PC-3 (cell line): ENCODE data around the gene AUH. TPM values are rescaled to one million over a fixed set of nuclear protein-coding genes. Genes with fewer than 3 reads are reported as not detected.

ENCODE experiments used
- ATAC-seq: fragments of 200-7000 bp; cut with Tn5 transposase; 2 replicates; pipeline ENCODE4 v1.9.1; 2020; ENCODE audit warnings: mild to moderate bottlenecking, moderate library complexity
- BruUV-seq: library from RNA; stranded (reverse); fragments of 400-500 nt; replicated peaks from 2 replicates; lab custom pipeline; 2021; lab: Mats Ljungman, UMichigan
- CTCF ChIA-PET: fragments of 300-600 bp; sonication (Branson Sonifier 250); formaldehyde crosslinking; loops from one replicate; lab custom pipeline; 2022; ENCODE audit warnings: antibody characterized with exemption; lab: Charles Lee
- POLR2A ChIA-PET: fragments of 300-600 bp; sonication (Branson Sonifier 250); formaldehyde crosslinking; loops from one replicate; lab custom pipeline; 2022; ENCODE audit warnings: antibody characterized with exemption; ENCODE audit not compliant: unreplicated experiment; lab: Charles Lee
- DNase-seq: peaks from one replicate; pipeline ENCODE4 v3.0.0-alpha.2; 2015
- H2AFZ ChIP-seq: fragments of 300-600 bp; sonication (generic); 2 replicates; pipeline ENCODE4 v1.6.0; 2016; ENCODE audit warnings: antibody characterized with exemption, low read length
- H3F3A ChIP-seq: fragments of 300-600 bp; sonication (generic); one replicate; pipeline ENCODE4 v1.6.0; 2017; ENCODE audit warnings: antibody characterized with exemption, low read length, control low read depth, mild to moderate bottlenecking; ENCODE audit not compliant: unreplicated experiment
- H3K27ac ChIP-seq: fragments of 300-600 bp; sonication (generic); 2 replicates; pipeline ENCODE4 v1.5.1; 2016; ENCODE audit warnings: mild to moderate bottlenecking, low read length
- H3K27me3 ChIP-seq: fragments of 300-600 bp; sonication (generic); 2 replicates; pipeline ENCODE4 v1.6.1; 2016; ENCODE audit warnings: low read length, mixed read lengths
- H3K36me3 ChIP-seq: fragments of 300-600 bp; sonication (generic); 2 replicates; pipeline ENCODE4 v1.6.1; 2016; ENCODE audit warnings: low read depth, mixed run types, low read length, mixed read lengths
- H3K4me1 ChIP-seq: fragments of 300-600 bp; sonication (generic); 2 replicates; pipeline ENCODE4 v1.5.1; 2016; ENCODE audit warnings: low read length; ENCODE audit not compliant: insufficient read depth
- H3K4me2 ChIP-seq: fragments of 300-600 bp; sonication (generic); 2 replicates; pipeline ENCODE4 v1.6.0; 2016; ENCODE audit warnings: low read length
- H3K4me3 ChIP-seq: fragments of 300-600 bp; sonication (generic); 2 replicates; pipeline ENCODE4 v1.5.1; 2016; ENCODE audit warnings: mild to moderate bottlenecking, low read length, mixed read lengths
- H3K79me2 ChIP-seq: fragments of 300-600 bp; sonication (generic); 2 replicates; pipeline ENCODE4 v1.6.1; 2017; ENCODE audit warnings: low read length, mixed read lengths
- H3K9ac ChIP-seq: fragments of 300-600 bp; sonication (generic); 2 replicates; pipeline ENCODE4 v1.6.0; 2016; ENCODE audit warnings: mild to moderate bottlenecking, low read length
- H3K9me2 ChIP-seq: fragments of 300-600 bp; sonication (generic); replicated peaks from 2 replicates; pipeline ENCODE4 v1.6.1; 2016; ENCODE audit warnings: mixed run types, low read length, mixed read lengths
- H3K9me3 ChIP-seq: fragments of 300-600 bp; sonication (generic); 2 replicates; pipeline ENCODE4 v1.6.1; 2016; ENCODE audit warnings: low read length, mixed read lengths
- H4K20me1 ChIP-seq: fragments of 300-600 bp; sonication (generic); 2 replicates; pipeline ENCODE4 v1.6.1; 2016; ENCODE audit warnings: low read length, mixed read lengths
- CTCF ChIP-seq: fragments of 300-600 bp; sonication (generic); conservative IDR thresholded peaks from 2 replicates; pipeline ENCODE4 v1.5.1; 2017; ENCODE audit warnings: antibody characterized with exemption, low read depth, mild to moderate bottlenecking, low read length
- EZH2 ChIP-seq: fragments of 300-600 bp; sonication (generic); IDR thresholded peaks from one replicate; pipeline ENCODE4 v1.6.1; 2017; ENCODE audit warnings: antibody characterized with exemption, mild to moderate bottlenecking, low read length; ENCODE audit not compliant: unreplicated experiment
- EZH2phosphoT487 ChIP-seq: fragments of 300-600 bp; sonication (generic); IDR thresholded peaks from 2 replicates; pipeline ENCODE4 v1.6.1; 2018; ENCODE audit warnings: mild to moderate bottlenecking, antibody characterized with exemption, low read length, borderline replicate concordance
- intact Hi-C: fragments of 100-400 bp; cut with micrococcal nuclease; formaldehyde crosslinking; loops from 2 replicates; pipeline ENCODE4 v1.9.0; 2023
- total RNA-seq: library from RNA; depleted of rRNA; stranded (reverse); fragments of >200 nt; gene quantifications from 2 replicates; pipeline ENCODE4 v1.2.3, GENCODE V29; 2014

The AUH gene
- total RNA-seq, 1 experiment from 2014 or later, result 30.4 TPM

GRCh38 chr9:91222457-91222856 lies 139.3 kb downstream of the AUH start:
- Histone ChIP-seq H4K20me1 (no peaks in the 10 kb centered on the region), H3F3A (no peaks in the 10 kb centered on the region), H3K9ac (no peak overlapping the region), H3K4me1 (no peaks in the 10 kb centered on the region), H3K36me3 (no peaks in the 10 kb centered on the region), H2AFZ (no peak overlapping the region), H3K4me2 (no peak overlapping the region), H3K9me2 (no peaks in the 10 kb centered on the region), H3K27ac (no peak overlapping the region), H3K79me2 (no peaks in the 10 kb centered on the region), H3K4me3 (no peak overlapping the region), H3K27me3 (no peaks in the 10 kb centered on the region), H3K9me3 (no peaks in the 10 kb centered on the region)
- ATAC-seq, result no peak
- POLR2A ChIA-PET, result no interaction called here
- intact Hi-C loops, result no loop called here
- DNase-seq, result no peak
- TF ChIP-seq EZH2phosphoT487, result no peak
- TF ChIP-seq CTCF, result no peak
- no peak for TF ChIP-seq EZH2
- CTCF ChIA-PET, result no interaction called here
- no TSS peak for BruUV-seq

- DNase-seq, result no peak
- no peaks in the 10 kb centered on the region for H4K20me1 ChIP-seq
- TF ChIP-seq EZH2phosphoT487 (no peak), CTCF (no peak), EZH2 (no peak)
- no peaks in the 10 kb centered on the region for H3K4me1 ChIP-seq
- intact Hi-C loops, result no loop called here
- H3K9me2 ChIP-seq, result no peaks in the 10 kb centered on the region
- CTCF ChIA-PET, result no interaction called here
- H3K9me3 ChIP-seq, result no peaks in the 10 kb centered on the region
- BruUV-seq, result no TSS peak
- H3K4me3 ChIP-seq, result no peak overlapping the region
- ATAC-seq, result no peak; the same call in 1 of the 2 replicates
- no peaks in the 10 kb centered on the region for H3K27me3 ChIP-seq
- no peaks in the 10 kb centered on the region for H3K36me3 ChIP-seq
- no peaks in the 10 kb centered on the region for H3K79me2 ChIP-seq
- H3K4me2 ChIP-seq, result no peak overlapping the region
- no peaks in the 10 kb centered on the region for H3F3A ChIP-seq
- POLR2A ChIA-PET, result no interaction called here
- H3K27ac ChIP-seq, result no peak overlapping the region
- no peak overlapping the region for H2AFZ ChIP-seq
- H3K9ac ChIP-seq, result no peak overlapping the region
Measured at GRCh38 chr9:91221332-91221731, 140.4 kb downstream of the AUH start.

- Histone ChIP-seq H3K9ac (no peak overlapping the region), H3K79me2 (no peaks in the 10 kb centered on the region), H3K9me3 (no peaks in the 10 kb centered on the region), H4K20me1 (no peaks in the 10 kb centered on the region), H3K27me3 (no peaks in the 10 kb centered on the region), H3F3A (no peaks in the 10 kb centered on the region), H2AFZ (no peak overlapping the region), H3K4me3 (no peak overlapping the region), H3K9me2 (no peaks in the 10 kb centered on the region), H3K27ac (no peak overlapping the region), H3K4me1 (no peaks in the 10 kb centered on the region), H3K36me3 (no peaks in the 10 kb centered on the region), H3K4me2 (no peak overlapping the region)
- no peak for TF ChIP-seq EZH2
- TF ChIP-seq CTCF, result no peak
- TF ChIP-seq EZH2phosphoT487, result no peak
- intact Hi-C loops, result no loop called here
- ChIA-PET POLR2A (no interaction called here), CTCF (no interaction called here)
- DNase-seq (no peak), ATAC-seq (no peak)
- no TSS peak for BruUV-seq
Measured at GRCh38 chr9:91220491-91221135, 141.1 kb downstream of the AUH start.
